ENCODE results near the gene TSPAN31. TPM values are rescaled to one million over a fixed set of nuclear protein-coding genes. Genes with fewer than 3 reads are reported as not detected.

Gene TSPAN31
- total RNA-seq, 4 donors from 2014 or later, result 29.8 to 54.7 (median 36.8) TPM

GRCh38 chr12:57717131-57717530 lies 27.7 kb upstream of the TSPAN31 start:
- H3K9me3 ChIP-seq, result no peaks in the 10 kb centered on the region
- DNase-seq (ENCODE audit: low spot score in 2 of 2), result no peak
- peaks cover 83% of the 10 kb centered on the region for H3K36me3 ChIP-seq
- no peaks in the 10 kb centered on the region for H3K4me1 ChIP-seq
- 93% methylated on average over 5 of the region's 5 CpGs for WGBS
- no peak overlapping the region for H3K4me3 ChIP-seq
- no peak overlapping the region for H3K27ac ChIP-seq
- H3K27me3 ChIP-seq, result no peaks in the 10 kb centered on the region
- no peak for TF ChIP-seq EP300 (IDR thresholded peaks at IDR 0.05)
- TF ChIP-seq POLR2AphosphoS5 (IDR thresholded peaks at IDR 0.05), result no peak
- TF ChIP-seq POLR2A (IDR thresholded peaks at IDR 0.05), result no peak
- no peak for TF ChIP-seq CTCF (IDR thresholded peaks at IDR 0.05)

- TF ChIP-seq POLR2AphosphoS5 (IDR thresholded peaks at IDR 0.05) (no peak), EP300 (IDR thresholded peaks at IDR 0.05) (no peak), POLR2A (IDR thresholded peaks at IDR 0.05) (no peak), CTCF (IDR thresholded peaks at IDR 0.05) (no peak)
- no peaks in the 10 kb centered on the region for H3K27me3 ChIP-seq
- WGBS, result 95% methylated on average over 22 of the region's 22 CpGs
- no peaks in the 10 kb centered on the region for H3K4me1 ChIP-seq
- no peak for DNase-seq (ENCODE audit: low spot score in 2 of 2)
- peaks cover 84% of the 10 kb centered on the region for H3K36me3 ChIP-seq
- no peak overlapping the region for H3K4me3 ChIP-seq
- H3K27ac ChIP-seq, result no peak overlapping the region
- H3K9me3 ChIP-seq, result no peaks in the 10 kb centered on the region
These were observed 26.8 kb upstream of the TSPAN31 start for GRCh38 chr12:57717846-57718640.

DNA sequence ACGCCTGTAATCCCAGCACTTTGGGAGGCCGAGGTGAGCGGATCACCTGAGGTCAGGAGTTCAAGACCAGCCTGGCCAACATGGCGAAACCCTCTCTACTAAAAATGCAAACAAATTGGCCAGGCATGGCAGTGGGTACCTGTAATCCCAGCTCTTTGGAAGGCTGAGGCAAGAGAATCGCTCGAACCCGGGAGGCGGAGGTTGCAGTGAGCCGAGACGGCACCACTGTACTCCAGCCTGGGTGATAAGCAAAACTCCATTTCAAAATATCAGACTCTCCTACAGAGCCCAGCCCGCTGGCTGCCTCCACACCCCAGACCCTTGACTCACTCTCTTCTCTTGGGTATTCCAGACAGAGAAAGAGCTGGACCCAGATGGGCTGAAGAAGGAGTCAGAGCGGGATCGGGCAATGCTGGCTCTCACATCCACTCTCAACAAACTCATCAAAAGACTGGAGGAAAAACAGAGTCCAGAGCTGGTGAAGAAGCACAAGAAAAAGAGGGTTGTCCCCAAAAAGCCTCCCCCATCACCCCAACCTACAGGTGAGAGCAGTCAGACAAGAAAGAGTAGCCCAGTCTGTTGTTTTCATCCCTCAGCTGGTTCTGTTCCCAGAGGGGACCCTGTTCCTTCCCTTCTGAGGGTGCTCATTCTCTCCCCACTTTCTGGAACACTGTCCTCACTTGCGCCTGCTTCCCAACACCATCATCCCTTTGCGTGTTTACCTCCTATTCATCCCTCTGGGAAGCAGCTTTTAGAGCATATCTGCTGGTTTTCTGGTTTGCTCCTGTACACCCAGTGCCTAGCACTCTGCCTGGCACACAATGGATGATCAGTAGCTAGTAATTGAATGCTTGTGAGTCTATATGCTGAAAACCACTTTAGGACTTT lies 26.0 kb upstream of the TSPAN31 start:
- Histone ChIP-seq H3K9me3 (no peaks in the 10 kb centered on the region), H3K27me3 (no peaks in the 10 kb centered on the region), H3K4me1 (no peaks in the 10 kb centered on the region), H3K36me3 (peaks cover 81% of the 10 kb centered on the region), H3K4me3 (no peak overlapping the region), H3K27ac (no peak overlapping the region)
- TF ChIP-seq EP300 (IDR thresholded peaks at IDR 0.05) (no peak), POLR2A (IDR thresholded peaks at IDR 0.05) (no peak), POLR2AphosphoS5 (IDR thresholded peaks at IDR 0.05) (no peak), CTCF (IDR thresholded peaks at IDR 0.05) (no peak)
- DNase-seq (ENCODE audit: low spot score in 2 of 2), result no peak
- WGBS, result 96% methylated on average over 15 of the region's 15 CpGs

DNA sequence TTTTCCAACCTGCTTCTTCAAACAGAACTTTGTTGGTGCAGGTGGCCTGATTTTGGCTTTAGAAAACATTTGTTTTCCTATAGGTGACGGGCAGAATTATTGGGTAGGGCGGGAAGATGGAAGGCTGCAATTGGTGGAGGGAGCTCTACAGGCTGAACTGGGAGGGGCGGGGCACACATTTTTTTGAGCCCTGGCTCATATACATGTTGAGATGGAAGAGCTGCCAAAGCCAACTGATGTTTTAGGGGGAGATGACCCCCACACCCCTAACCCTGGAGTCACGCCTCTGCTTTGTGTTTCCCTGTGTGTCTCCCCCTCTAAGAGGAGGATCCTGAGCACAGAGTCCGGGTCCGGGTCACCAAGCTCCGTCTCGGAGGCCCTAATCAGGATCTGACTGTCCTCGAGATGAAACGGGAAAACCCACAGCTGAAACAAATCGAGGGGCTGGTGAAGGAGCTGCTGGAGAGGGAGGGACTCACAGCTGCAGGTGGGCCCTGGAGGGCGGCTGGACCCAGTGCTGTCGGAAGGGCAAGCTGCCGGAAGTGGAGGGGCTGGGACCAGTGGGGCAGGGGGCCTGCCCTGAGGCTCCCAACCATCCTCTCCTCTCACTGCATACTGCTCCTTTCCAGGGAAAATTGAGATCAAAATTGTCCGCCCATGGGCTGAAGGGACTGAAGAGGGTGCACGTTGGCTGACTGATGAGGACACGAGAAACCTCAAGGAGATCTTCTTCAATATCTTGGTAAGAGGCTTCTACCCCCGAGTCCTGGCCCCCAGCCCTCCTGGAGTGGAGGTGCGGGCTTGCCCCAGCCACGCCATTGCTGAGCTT lies 24.8 kb upstream of the TSPAN31 start:
- DNase-seq (ENCODE audit: low spot score in 2 of 2), result no peak
- TF ChIP-seq EP300 (IDR thresholded peaks at IDR 0.05), result no peak
- no peak for TF ChIP-seq POLR2A (IDR thresholded peaks at IDR 0.05)
- H3K9me3 ChIP-seq, result no peaks in the 10 kb centered on the region
- no peak overlapping the region for H3K27ac ChIP-seq
- H3K4me3 ChIP-seq, result no peak overlapping the region
- peaks cover 71% of the 10 kb centered on the region for H3K36me3 ChIP-seq
- no peaks in the 10 kb centered on the region for H3K4me1 ChIP-seq
- WGBS, result 90% methylated on average over 20 of the region's 20 CpGs
- H3K27me3 ChIP-seq, result no peaks in the 10 kb centered on the region

Data from suprapubic skin (tissue), 4 donors.